MM.1S (cell line): ENCODE data around the gene SCD.
"Not testable (repeated sequence)": the region's sequence is repeated elsewhere in the genome, so short reads cannot be mapped to it uniquely, and the experiment has no call there.

ENCODE experiments used
- DNase-seq: peaks from one replicate; pipeline ENCODE4 v3.0.0-alpha.2; 2015
- H2AFZ ChIP-seq: fragments of 300-600 bp; sonication (generic); 2 replicates; pipeline ENCODE4 v1.6.0; 2016; ENCODE audit warnings: antibody characterized with exemption, low read length
- H3F3A ChIP-seq: fragments of 300-600 bp; sonication (generic); 2 replicates; pipeline ENCODE4 v1.6.1; 2016; ENCODE audit warnings: mild to moderate bottlenecking, antibody characterized with exemption, low read length, moderate library complexity, mixed read lengths; ENCODE audit not compliant: insufficient read depth
- H3K27ac ChIP-seq: fragments of 300-600 bp; sonication (generic); 2 replicates; pipeline ENCODE4 v1.5.1; 2016; ENCODE audit warnings: mild to moderate bottlenecking, low read length
- H3K27me3 ChIP-seq: fragments of 300-600 bp; sonication (generic); replicated peaks from 2 replicates; pipeline ENCODE4 v1.6.0; 2016; ENCODE audit warnings: low read length; ENCODE audit not compliant: insufficient read depth
- H3K36me3 ChIP-seq: fragments of 300-600 bp; sonication (generic); replicated peaks from 2 replicates; pipeline ENCODE4 v1.6.1; 2016; ENCODE audit warnings: mild to moderate bottlenecking, low read length, mixed read lengths; ENCODE audit not compliant: insufficient read depth
- H3K4me1 ChIP-seq: fragments of 300-600 bp; sonication (generic); 2 replicates; pipeline ENCODE4 v1.6.1; 2016; ENCODE audit warnings: low read length, mixed read lengths
- H3K4me2 ChIP-seq: fragments of 300-600 bp; sonication (generic); 2 replicates; pipeline ENCODE4 v1.6.0; 2016; ENCODE audit warnings: low read depth, low read length
- H3K4me3 ChIP-seq: fragments of 300-600 bp; sonication (generic); 2 replicates; pipeline ENCODE4 v1.5.1; 2016; ENCODE audit warnings: low read length, mixed read lengths
- H3K79me2 ChIP-seq: fragments of 300-600 bp; sonication (generic); 2 replicates; pipeline ENCODE4 v1.6.1; 2016; ENCODE audit warnings: mixed run types, low read length, mixed read lengths
- H3K9ac ChIP-seq: fragments of 300-600 bp; sonication (generic); 2 replicates; pipeline ENCODE4 v1.6.1; 2016; ENCODE audit warnings: low read length, mixed read lengths
- H3K9me2 ChIP-seq: fragments of 300-600 bp; sonication (generic); replicated peaks from 2 replicates; pipeline ENCODE4 v1.6.1; 2016; ENCODE audit warnings: mild to moderate bottlenecking, low read length, mixed read lengths; ENCODE audit not compliant: insufficient read depth
- H3K9me3 ChIP-seq: fragments of 300-600 bp; sonication (generic); replicated peaks from 2 replicates; pipeline ENCODE4 v1.6.1; 2016; ENCODE audit warnings: mild to moderate bottlenecking, low read length, mixed read lengths; ENCODE audit not compliant: insufficient read depth
- H4K20me1 ChIP-seq: fragments of 300-600 bp; sonication (generic); 2 replicates; pipeline ENCODE4 v1.6.1; 2016; ENCODE audit warnings: mild to moderate bottlenecking, low read length, moderate library complexity, mixed read lengths; ENCODE audit not compliant: insufficient read depth
- CTCF ChIP-seq: fragments of 300-600 bp; sonication (generic); IDR thresholded peaks from 2 replicates; pipeline ENCODE4 v1.5.1; 2016; ENCODE audit warnings: antibody characterized with exemption, low read length, mixed read lengths
- EZH2 ChIP-seq: fragments of 300-600 bp; sonication (generic); optimal IDR thresholded peaks from 2 replicates; pipeline ENCODE3; 2017; ENCODE audit warnings: low read depth, mild to moderate bottlenecking, antibody characterized with exemption, low read length, mixed read lengths
- EZH2phosphoT487 ChIP-seq: fragments of 300-600 bp; sonication (generic); IDR thresholded peaks from 2 replicates; pipeline ENCODE4 v1.6.1; 2018; ENCODE audit warnings: antibody characterized with exemption, low read length

SCD gene

GRCh38 chr10:100346765-100347567 lies at the start of gene SCD:
Gene SCD (plus strand): TSS chr10:100347233. CDS start chr10:100347505, 272 bp downstream.
- H3K4me1 ChIP-seq: peaks cover 19% of the 10 kb centered on the region
- peak within 1 kb of the TSS; percentile 73 for H3K4me2 ChIP-seq
- no peaks in the 10 kb centered on the region for H3K27me3 ChIP-seq
- TF ChIP-seq EZH2 (no peak), CTCF (no peak), EZH2phosphoT487 (no peak)
- H3K27ac ChIP-seq: peak within 1 kb of the TSS; percentile 20; the same call in 1 of the 2 replicates
- H2AFZ ChIP-seq: peak within 1 kb of the TSS; percentile 47
- H3K36me3 ChIP-seq: peaks cover 21% of the 10 kb centered on the region
- H3K9me3 ChIP-seq: no peaks in the 10 kb centered on the region
- no peaks in the 10 kb centered on the region for H3F3A ChIP-seq
- H3K79me2 ChIP-seq: peaks cover 51% of the 10 kb centered on the region
- peak within 1 kb of the TSS; percentile 99 for H3K4me3 ChIP-seq
- no peaks in the 10 kb centered on the region for H3K9me2 ChIP-seq
- DNase-seq: peak; percentile 96
- peaks cover 18% of the 10 kb centered on the region; the same call in 1 of the 2 replicates for H4K20me1 ChIP-seq
- peak within 1 kb of the TSS; percentile 83 for H3K9ac ChIP-seq

- Histone ChIP-seq H3K4me3 (no peak overlapping the region), H3F3A (no peaks in the 10 kb centered on the region), H3K36me3 (no peaks in the 10 kb centered on the region), H3K9me2 (no peaks in the 10 kb centered on the region), H3K79me2 (no peaks in the 10 kb centered on the region), H3K4me1 (no peaks in the 10 kb centered on the region), H3K27me3 (peaks cover 5% of the 10 kb centered on the region; the same call in 1 of the 2 replicates), H3K27ac (no peak overlapping the region), H3K4me2 (no peak overlapping the region), H2AFZ (no peak overlapping the region), H4K20me1 (no peaks in the 10 kb centered on the region), H3K9ac (no peak overlapping the region), H3K9me3 (no peaks in the 10 kb centered on the region)
- no peak for DNase-seq
- TF ChIP-seq CTCF: no peak
- no peak for TF ChIP-seq EZH2phosphoT487
- no peak for TF ChIP-seq EZH2
These were observed 49.8 kb upstream of the SCD start for GRCh38 chr10:100297242-100297641.

- H3K9me2 ChIP-seq, H3K4me3 ChIP-seq, H3K9ac ChIP-seq, H2AFZ ChIP-seq, H3K79me2 ChIP-seq, H3K4me1 ChIP-seq, H3K27me3 ChIP-seq, H3F3A ChIP-seq, H3K9me3 ChIP-seq, H3K36me3 ChIP-seq, H3K27ac ChIP-seq, DNase-seq, H4K20me1 ChIP-seq, H3K4me2 ChIP-seq: not testable (repeated sequence)
These were observed 45.9 kb upstream of the SCD start for GRCh38 chr10:100301123-100301522.

GRCh38 chr10:100303724-100304319 lies 43.2 kb upstream of the SCD start:
- no peak overlapping the region for H3K9ac ChIP-seq
- H3K79me2 ChIP-seq: no peaks in the 10 kb centered on the region
- no peak overlapping the region for H3K27ac ChIP-seq
- no peak overlapping the region for H3K4me2 ChIP-seq
- H3K27me3 ChIP-seq: no peaks in the 10 kb centered on the region
- H3K4me3 ChIP-seq: no peak overlapping the region
- DNase-seq: peak; percentile 48
- H3K9me2 ChIP-seq: no peaks in the 10 kb centered on the region
- TF ChIP-seq EZH2 (no peak), EZH2phosphoT487 (no peak), CTCF (peak; percentile 75)
- H3K9me3 ChIP-seq: no peaks in the 10 kb centered on the region
- H2AFZ ChIP-seq: no peak overlapping the region
- H3K4me1 ChIP-seq: peaks cover 10% of the 10 kb centered on the region
- H4K20me1 ChIP-seq: no peaks in the 10 kb centered on the region
- H3F3A ChIP-seq: 0 out of 2 replicates have a peak, but pooled peaks cover 3% of the 10 kb centered on the region
- H3K36me3 ChIP-seq: no peaks in the 10 kb centered on the region
